GM12865 (cell line): ENCODE results near the gene CYTH3.

Experiments
- DNase-seq: peaks from one replicate; pipeline ENCODE4 v3.0.0; 2010; ENCODE audit warnings: low read depth
- H3K4me3 ChIP-seq: 2 replicates; pipeline ENCODE4 v1.5.1; 2011; ENCODE audit warnings: mild to moderate bottlenecking, low read depth, low read length, control low read depth
- TF ChIP-seq, protein P1 (sequence below): IDR thresholded peaks from 2 replicates; pipeline ENCODE4 v1.5.1; 2011; ENCODE audit warnings: low read length, control low read depth, low read depth, inconsistent platforms; ENCODE audit not compliant: insufficient read depth; ENCODE audit errors: missing control alignments

The CYTH3 gene

DNA sequence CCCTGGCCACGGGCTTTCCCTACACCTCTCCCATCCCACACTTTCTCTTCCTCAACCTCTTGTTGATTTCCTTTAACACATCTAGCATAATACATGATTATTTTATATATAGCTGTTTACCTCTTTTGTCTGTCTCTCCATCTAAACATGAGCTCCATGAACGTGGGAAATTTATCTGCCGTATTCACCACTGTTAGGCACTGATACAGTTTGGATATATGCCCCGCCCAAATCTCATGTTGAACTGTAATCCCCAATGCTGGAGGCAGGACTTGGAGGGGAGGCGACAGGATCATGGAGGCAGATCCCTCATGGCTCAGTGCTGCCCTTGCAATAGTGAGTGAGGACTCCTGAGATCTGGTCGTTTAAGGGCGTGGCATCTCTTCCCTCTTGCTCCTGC is 5.7 kb downstream of the CYTH3 start:
- TF ChIP-seq, protein P1, sequence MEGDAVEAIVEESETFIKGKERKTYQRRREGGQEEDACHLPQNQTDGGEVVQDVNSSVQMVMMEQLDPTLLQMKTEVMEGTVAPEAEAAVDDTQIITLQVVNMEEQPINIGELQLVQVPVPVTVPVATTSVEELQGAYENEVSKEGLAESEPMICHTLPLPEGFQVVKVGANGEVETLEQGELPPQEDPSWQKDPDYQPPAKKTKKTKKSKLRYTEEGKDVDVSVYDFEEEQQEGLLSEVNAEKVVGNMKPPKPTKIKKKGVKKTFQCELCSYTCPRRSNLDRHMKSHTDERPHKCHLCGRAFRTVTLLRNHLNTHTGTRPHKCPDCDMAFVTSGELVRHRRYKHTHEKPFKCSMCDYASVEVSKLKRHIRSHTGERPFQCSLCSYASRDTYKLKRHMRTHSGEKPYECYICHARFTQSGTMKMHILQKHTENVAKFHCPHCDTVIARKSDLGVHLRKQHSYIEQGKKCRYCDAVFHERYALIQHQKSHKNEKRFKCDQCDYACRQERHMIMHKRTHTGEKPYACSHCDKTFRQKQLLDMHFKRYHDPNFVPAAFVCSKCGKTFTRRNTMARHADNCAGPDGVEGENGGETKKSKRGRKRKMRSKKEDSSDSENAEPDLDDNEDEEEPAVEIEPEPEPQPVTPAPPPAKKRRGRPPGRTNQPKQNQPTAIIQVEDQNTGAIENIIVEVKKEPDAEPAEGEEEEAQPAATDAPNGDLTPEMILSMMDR = no peak
- no peak for DNase-seq
- no peak overlapping the region for H3K4me3 ChIP-seq

DNA sequence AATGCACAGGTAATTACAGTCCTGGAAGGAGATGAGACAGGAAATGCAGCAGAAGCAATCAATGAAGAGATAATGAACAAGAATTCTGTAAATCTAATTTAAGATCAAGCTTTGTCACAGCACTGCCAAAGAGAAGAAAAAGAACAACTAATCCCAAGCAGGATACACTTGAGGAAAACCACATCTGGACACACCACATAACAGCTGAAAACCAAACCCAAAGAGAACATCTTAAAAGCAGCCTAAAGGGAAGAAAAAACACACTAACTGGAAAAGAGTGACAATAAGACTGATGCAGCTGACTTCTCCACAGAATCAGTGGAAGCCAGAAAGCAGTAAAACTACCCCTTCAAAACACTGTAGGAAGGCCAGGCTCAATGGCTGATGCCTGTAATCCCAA is 10.2 kb downstream of the CYTH3 start:
- DNase-seq = no peak
- TF ChIP-seq, protein P1 = no peak
- no peak overlapping the region for H3K4me3 ChIP-seq

DNA sequence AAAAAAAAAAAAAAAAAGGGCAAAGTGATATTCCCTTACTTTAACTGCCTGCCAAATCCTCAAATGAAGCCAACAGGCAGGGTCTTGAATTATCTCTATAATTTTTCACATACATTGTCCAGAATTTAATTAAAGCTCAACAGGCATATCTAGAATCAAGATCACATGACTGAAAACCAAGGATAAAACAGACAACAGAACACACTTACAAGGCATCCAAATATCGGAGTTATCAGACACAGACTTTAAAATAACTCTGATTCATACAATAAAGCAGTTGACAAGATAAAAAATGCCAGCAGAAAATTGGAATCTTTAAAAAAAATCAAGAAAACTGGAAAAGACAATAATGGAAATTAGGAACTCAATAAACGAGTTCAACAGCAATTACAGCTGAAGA is 10.7 kb downstream of the CYTH3 start:
- H3K4me3 ChIP-seq = no peak overlapping the region
- TF ChIP-seq, protein P1 = no peak
- DNase-seq = no peak

DNA sequence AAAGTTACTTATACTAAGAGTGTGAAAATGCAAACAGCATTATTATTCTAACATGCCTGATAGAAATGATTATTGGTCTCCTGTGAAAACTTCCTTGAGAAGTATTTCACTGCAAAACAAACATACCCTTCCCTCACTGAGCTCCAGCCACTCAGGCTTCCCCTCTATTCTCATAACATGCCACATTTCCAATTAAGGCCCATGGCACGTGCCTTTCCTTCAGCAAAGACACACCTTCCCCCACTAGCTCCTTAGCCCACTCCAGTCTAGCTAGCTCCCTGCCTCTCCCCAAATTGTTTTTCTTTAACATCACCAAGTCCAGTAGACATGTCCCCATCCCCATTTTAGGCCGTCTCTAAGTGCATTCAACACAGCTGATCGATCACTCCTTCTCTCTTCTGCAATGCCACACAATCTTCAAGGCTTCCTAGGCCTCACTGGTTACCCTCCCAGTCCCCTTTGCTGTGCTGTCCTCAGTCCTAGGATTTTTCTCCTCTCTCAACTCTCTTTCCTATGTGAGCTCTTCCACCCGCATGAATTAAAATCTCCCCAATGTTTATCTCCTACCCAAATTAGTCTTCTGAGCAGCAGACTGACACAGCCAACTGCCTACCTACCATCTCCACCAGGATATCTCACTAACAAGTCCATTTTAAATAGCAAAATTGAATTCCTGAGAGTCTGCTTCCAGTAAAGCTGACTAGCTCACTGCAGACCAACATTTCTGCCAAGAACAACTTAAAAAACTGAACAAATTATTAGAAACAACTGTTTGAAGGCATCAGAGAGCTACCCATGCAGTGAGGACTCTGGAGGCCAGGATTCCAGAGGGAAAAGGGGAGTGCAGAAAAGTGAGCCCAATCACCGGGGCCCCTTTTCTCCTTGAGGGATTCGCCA is 11.9 kb downstream of the CYTH3 start:
- TF ChIP-seq, protein P1 = no peak
- no peak overlapping the region for H3K4me3 ChIP-seq
- DNase-seq = no peak

DNA sequence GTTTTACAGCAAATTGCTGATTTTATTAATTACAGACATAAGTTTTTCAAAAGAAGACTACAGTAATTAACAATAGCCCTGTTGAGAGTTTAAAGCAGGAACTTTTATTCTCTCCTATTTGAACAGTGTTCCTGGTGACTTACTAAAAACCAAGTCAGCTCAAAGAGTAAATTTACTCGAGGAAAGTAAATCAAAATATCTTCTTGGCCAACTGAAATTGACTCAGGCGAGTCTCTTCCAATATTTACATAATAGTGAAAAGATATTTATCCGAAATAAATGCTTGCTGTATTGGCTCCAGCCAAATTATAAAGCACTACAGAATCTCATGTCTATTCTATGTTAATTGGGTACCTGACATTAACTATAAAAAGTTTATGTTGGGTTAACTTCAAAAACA is 13.2 kb downstream of the CYTH3 start:
- TF ChIP-seq, protein P1 = no peak
- no peak for DNase-seq
- no peak overlapping the region for H3K4me3 ChIP-seq

DNA sequence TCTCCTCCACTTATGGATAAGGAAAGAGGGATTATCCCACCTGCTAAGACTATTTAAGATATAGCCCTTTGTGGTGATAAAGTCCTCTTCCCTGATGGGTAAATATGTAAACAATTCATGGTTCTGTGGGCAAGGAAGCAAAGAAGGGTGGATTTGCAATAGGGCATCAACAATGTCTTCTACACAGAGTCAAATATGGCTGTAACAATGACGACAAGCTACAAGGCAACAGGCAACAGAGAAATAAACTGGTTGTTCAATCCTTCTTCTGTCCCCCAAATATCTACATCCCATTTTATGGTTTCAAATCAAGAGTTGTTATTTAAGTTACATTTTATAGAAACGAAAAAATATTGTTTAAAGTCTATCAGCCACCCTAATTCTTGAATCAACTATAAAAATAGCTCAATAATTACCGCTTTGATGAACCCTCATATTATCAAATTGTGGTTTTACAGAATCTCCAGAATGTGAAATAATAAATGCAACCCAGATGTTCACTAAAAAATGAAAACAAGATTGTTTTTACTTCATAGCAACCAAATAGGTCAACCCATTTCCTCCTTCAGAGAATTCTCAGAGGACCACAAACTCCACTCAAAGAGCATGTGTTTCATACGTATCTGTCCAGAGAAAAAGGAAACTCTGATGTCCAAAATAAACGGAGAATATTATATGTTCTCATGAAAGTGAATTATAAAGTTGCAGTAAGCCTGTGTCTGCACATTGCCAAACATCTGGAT is 13.8 kb downstream of the CYTH3 start:
- DNase-seq = peak; percentile 75
- TF ChIP-seq, protein P1 = no peak
- H3K4me3 ChIP-seq = no peak overlapping the region
